ENCODE data around the gene ASCL1. TPM values are rescaled to one million over a fixed set of nuclear protein-coding genes. Genes with fewer than 3 reads are reported as not detected.

ASCL1 gene
- total RNA-seq, 1 experiment from 2014 or later: not detected

- DNase-seq (ENCODE audit: low read depth): no peak
Observed at GRCh38 chr12:102976609-102977280, 19.3 kb downstream of the ASCL1 start.

GRCh38 chr12:102977945-102978706 is 20.7 kb downstream of the ASCL1 start:
- DNase-seq (ENCODE audit: low read depth): no peak

DNA sequence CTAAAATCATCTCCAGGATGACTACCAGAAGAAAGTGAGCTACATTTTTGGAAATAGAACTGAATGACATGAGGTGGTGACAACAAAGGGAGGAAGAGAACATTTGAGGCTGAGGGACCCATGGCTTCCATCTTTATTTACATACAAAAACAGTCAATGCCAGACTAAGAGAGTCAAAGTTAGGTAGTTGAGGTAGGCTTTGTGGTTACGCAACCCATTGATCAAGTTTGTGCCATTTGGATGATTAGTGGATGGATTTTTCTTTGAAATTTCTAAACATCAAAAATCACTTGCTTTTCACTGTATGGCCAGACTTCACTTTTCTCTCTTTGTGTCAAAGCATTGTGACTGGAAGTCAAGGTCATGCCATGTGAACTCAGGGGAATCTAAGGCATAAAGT is 22.9 kb downstream of the ASCL1 start:
- DNase-seq (ENCODE audit: low read depth): no peak

GRCh38 chr12:102990419-102990818 is 32.9 kb downstream of the ASCL1 start:
- DNase-seq (ENCODE audit: low read depth): no peak

- no peak for DNase-seq (ENCODE audit: low read depth)
Observed at GRCh38 chr12:102992297-102992696, 34.8 kb downstream of the ASCL1 start.

- no peak for DNase-seq (ENCODE audit: low read depth)
Observed at GRCh38 chr12:102992720-102993119, 35.2 kb downstream of the ASCL1 start.

DNA sequence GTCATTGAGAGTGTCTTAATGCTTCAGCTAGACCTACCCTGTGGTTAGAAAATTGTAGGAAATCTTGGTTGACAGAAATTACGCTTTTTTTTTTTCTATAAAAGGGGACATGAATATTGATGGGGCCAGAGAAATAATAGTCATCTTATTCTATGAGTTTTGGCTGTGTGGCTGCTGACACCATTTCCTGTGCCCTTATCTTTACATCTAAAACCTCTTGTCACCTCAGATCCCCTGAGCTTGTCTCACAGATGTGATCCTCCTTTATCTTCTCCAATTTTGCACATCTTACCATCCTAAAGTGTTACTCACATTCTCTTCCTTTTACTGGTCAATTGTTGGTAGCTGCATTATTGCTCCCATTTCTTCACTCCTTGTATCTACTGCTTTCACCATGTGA is 36.1 kb downstream of the ASCL1 start:
- DNase-seq (ENCODE audit: low read depth): no peak

DNA sequence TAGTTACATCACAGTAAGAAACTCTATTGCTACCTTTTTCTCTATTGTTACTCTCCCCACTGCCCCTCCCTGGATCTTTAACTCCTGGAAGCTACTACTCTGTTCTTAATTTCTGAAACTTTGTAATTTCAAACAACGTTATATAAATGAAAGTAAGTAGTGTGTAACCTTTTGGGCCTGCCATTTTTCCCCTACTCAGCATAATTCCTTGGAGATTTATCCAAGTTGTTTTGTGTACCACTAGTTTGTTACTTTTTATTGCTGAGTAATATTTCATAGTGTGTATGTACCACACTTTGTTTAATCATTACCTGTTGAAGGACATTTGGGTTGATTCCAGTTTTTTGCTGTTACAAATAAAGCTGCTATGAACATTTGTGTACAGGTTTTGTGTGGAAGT is 37.9 kb downstream of the ASCL1 start:
- no peak for DNase-seq (ENCODE audit: low read depth)

Other genes with a start within 250 kb of the ASCL1 start
- not detected in 2 replicates for gene PAH, start 40.4 kb upstream of the ASCL1 start, total RNA-seq (2014; rRNA removed; shearing (Covaris generic))